Kidney (tissue), 14 donors: ENCODE measurements around the gene POLR1D. TPM values are rescaled to one million over a fixed set of nuclear protein-coding genes. Genes with fewer than 3 reads are reported as not detected.

ENCODE experiments used
- DNase-seq, 5 donors: peaks; one replicate each; pipeline ENCODE4 v3.0.0-alpha.2; 2013 to 2020
- FAIRE-seq: peaks from 2 replicates; lab custom pipeline; 2012; peaks lifted over from hg19 to GRCh38; lab: Jason Lieb, UNC
- H3K27ac ChIP-seq, 2 donors: one replicate each; pipeline ENCODE4 v1.7.0; 2013; ENCODE audit warnings: low read depth in 2 of 2, low read length in 2 of 2, inconsistent platforms in 1 of 2
- H3K27me3 ChIP-seq: one replicate; pipeline ENCODE4 v1.7.1; 2013; ENCODE audit warnings: low read length, inconsistent platforms; ENCODE audit not compliant: control insufficient read depth, insufficient read depth
- H3K36me3 ChIP-seq, 3 donors: one replicate each; pipeline versions ENCODE4 v1.7.0 to v1.7.1; 2013; ENCODE audit warnings: low read length in 3 of 3, control low read depth in 1 of 3, inconsistent platforms in 1 of 3; ENCODE audit not compliant: insufficient read depth in 3 of 3, control insufficient read depth in 2 of 3
- H3K4me1 ChIP-seq, 3 donors: one replicate each; pipeline versions ENCODE4 v1.7.0 to v1.7.1; 2013; ENCODE audit warnings: low read length in 3 of 3, inconsistent platforms in 1 of 3, low read depth in 1 of 3; ENCODE audit not compliant: control insufficient read depth in 2 of 3, insufficient read depth in 2 of 3
- H3K4me3 ChIP-seq, 3 donors: one replicate each; pipeline versions ENCODE4 v1.7.0 to v1.8.1; 2013; ENCODE audit warnings: low read length in 3 of 3, control low read depth in 1 of 3, inconsistent platforms in 1 of 3
- H3K9ac ChIP-seq, 3 donors: one replicate each; pipeline versions ENCODE4 v1.7.0 to v1.7.1; 2013; ENCODE audit warnings: low read length in 3 of 3, control low read depth in 1 of 3, inconsistent platforms in 1 of 3
- H3K9me3 ChIP-seq, 3 donors: one replicate each; pipeline versions ENCODE4 v1.7.0 to v1.7.1; 2013; ENCODE audit warnings: low read length in 3 of 3, control low read depth in 1 of 3, inconsistent platforms in 1 of 3; ENCODE audit not compliant: control insufficient read depth in 2 of 3, insufficient read depth in 1 of 3
- intact Hi-C: fragments of 100-400 bp; cut with DNase I; formaldehyde crosslinking; loops from one replicate; pipeline ENCODE4 v1.11.1; 2022
- polyA plus RNA-seq: library from polyadenylated mRNA; stranded (reverse); fragments of 350-450 nt; fragmentation: Illumina TruSeq; extraction: RNeasy Lipid Tissue Mini Kit (QIAGEN cat#74804); gene quantifications from one replicate; pipeline ENCODE4 v1.2.3, GENCODE V29; 2014; ENCODE audit warnings: low read depth, low replicate concordance; ENCODE audit not compliant: insufficient read depth
- total RNA-seq: library from RNA; stranded (reverse); fragmentation: NEBNext Ultra II Directional; extraction: Animal tissue kit (Norgen Biotek cat#: 25700); gene quantifications from one replicate; pipeline ENCODE4 v1.2.1, GENCODE V29; 2021
- TF ChIP-seq, protein P1 (sequence below): IDR thresholded peaks from 3 replicates; pipeline ENCODE4 v1.5.1; 2012; ENCODE audit warnings: mild to moderate bottlenecking, moderate library complexity, borderline replicate concordance; ENCODE audit not compliant: insufficient read depth; ENCODE audit errors: extremely low read depth
- donor health status: control.
- donor health status: control.
- donor health status: control.
- donor health status: control.
- donor health status: control.
- donor health status: DM: yes; HTN: yes; CAD: no.
- donor health status: Normal renal cell carcinoma (clear cell type).

POLR1D gene
- total and polyA plus RNA-seq, 2 donors from 2014 or later = 72.8 to 124 TPM

DNA sequence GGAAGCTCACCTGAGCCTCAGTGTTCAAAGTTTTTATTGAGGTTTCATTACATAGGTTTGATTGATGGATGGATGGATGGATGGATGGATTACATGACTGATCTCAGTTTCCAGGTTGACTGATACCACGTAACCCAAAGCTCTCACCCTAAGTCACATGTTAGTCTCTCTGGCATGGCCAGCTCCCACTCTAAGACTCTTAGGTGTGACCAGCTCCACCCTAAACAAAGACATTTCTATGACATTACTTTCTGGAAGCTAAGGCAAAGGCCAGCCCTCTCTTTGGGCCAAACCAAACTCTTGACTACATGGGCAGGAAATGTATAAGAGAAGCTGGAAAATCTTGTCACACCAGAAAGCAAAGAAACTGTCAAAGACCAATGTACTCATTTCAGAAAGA is 28.6 kb downstream of the POLR1D start:
- Histone ChIP-seq H3K9ac (no peak overlapping the region), H3K36me3 (peaks cover 9 to 11% (median 10%) of the 10 kb centered on the region in 3 donors), H3K4me3 (no peak overlapping the region), H3K9me3 (peaks cover 2 to 10% (median 2%) of the 10 kb centered on the region in 3 donors), H3K27ac (no peak overlapping the region), H3K27me3 (no peaks in the 10 kb centered on the region), H3K4me1 (no peaks in the 10 kb centered on the region)
- TF ChIP-seq, protein P1, sequence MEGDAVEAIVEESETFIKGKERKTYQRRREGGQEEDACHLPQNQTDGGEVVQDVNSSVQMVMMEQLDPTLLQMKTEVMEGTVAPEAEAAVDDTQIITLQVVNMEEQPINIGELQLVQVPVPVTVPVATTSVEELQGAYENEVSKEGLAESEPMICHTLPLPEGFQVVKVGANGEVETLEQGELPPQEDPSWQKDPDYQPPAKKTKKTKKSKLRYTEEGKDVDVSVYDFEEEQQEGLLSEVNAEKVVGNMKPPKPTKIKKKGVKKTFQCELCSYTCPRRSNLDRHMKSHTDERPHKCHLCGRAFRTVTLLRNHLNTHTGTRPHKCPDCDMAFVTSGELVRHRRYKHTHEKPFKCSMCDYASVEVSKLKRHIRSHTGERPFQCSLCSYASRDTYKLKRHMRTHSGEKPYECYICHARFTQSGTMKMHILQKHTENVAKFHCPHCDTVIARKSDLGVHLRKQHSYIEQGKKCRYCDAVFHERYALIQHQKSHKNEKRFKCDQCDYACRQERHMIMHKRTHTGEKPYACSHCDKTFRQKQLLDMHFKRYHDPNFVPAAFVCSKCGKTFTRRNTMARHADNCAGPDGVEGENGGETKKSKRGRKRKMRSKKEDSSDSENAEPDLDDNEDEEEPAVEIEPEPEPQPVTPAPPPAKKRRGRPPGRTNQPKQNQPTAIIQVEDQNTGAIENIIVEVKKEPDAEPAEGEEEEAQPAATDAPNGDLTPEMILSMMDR = no peak
- FAIRE-seq (no peak), DNase-seq (no peak)
- intact Hi-C loops = no loop called here

DNA sequence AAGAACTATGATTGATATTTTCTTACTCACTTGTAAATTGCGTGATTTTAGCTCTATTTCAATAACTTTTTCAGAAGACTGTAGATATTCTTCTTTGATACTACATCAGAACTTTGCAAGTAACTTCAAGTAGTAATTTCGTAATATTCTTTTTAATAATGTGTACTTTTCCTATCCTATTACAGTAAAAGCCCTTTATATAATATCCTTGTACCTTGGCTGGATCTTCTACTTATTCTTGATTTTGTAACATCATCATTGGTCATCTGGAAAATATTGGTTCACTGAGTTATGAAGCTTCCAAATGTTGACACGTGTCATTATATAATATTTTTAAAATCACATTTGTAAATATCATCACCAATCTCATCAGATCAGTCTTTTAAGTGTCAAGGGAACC is 32.4 kb downstream of the POLR1D start:
- Histone ChIP-seq H3K4me1 (peaks cover 0 to 2% (median 0%) of the 10 kb centered on the region in 3 donors), H3K4me3 (no peak overlapping the region), H3K9me3 (peaks cover 2 to 10% (median 2%) of the 10 kb centered on the region in 3 donors), H3K9ac (no peak overlapping the region), H3K36me3 (peaks cover 9 to 10% (median 9%) of the 10 kb centered on the region in 3 donors), H3K27ac (no peak overlapping the region), H3K27me3 (no peaks in the 10 kb centered on the region)
- intact Hi-C loops = no loop called here
- TF ChIP-seq, protein P1 = no peak
- FAIRE-seq (no peak), DNase-seq (no peak)

DNA sequence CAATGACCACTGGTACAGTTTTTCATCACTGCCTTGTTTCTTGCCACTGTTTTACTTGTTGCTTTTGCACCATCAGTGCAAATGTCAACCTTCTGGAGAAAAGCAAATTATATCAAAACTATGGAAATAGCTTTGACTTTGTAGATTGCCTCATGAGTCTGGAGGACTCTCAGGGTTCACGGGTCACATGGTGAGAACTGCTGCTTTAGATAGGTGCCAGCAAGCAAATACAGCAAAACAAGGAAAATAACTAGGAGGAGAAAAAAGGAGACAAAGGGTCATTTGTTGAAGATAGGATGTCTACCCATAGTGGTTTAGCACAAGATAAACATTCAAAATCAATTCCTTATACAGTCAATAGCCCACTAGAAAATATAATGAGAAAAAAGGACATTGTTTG is 33.1 kb downstream of the POLR1D start:
- DNase-seq (no peak), FAIRE-seq (no peak)
- no peak overlapping the region for H3K4me3 ChIP-seq
- H3K27ac ChIP-seq = no peak overlapping the region
- no peaks in the 10 kb centered on the region for H3K27me3 ChIP-seq
- H3K4me1 ChIP-seq = peaks cover 0 to 8% (median 5%) of the 10 kb centered on the region in 3 donors
- H3K36me3 ChIP-seq = peaks cover 6 to 7% (median 7%) of the 10 kb centered on the region in 3 donors
- no peak overlapping the region for H3K9ac ChIP-seq
- intact Hi-C loops = no loop called here
- H3K9me3 ChIP-seq = peaks cover 2 to 7% (median 2%) of the 10 kb centered on the region in 3 donors
- TF ChIP-seq, protein P1 = no peak

DNA sequence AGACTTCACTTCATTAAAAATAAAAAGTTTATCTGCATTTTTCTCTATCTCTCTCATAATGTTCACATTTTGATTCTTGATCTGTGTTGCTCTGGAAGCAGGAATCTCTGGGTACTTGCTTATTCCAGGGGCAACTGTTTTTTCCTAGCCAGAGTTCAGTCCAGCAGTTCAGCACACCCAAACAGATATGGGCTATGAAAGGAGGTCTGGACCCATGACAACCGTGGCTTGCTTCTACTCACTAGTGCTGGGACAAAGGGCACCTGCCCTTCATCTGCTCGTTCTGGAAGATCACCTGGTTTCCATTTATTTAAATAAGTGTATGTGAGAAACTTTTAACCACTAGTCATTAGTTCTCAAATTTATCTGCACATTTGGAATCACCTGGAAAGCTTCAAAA is 36.0 kb downstream of the POLR1D start:
- intact Hi-C loops = no loop called here
- H3K4me3 ChIP-seq = no peak overlapping the region
- H3K36me3 ChIP-seq = no peaks in the 10 kb centered on the region
- DNase-seq (no peak), FAIRE-seq (no peak)
- no peak overlapping the region for H3K27ac ChIP-seq
- H3K9me3 ChIP-seq = no peaks in the 10 kb centered on the region
- no peaks in the 10 kb centered on the region for H3K27me3 ChIP-seq
- TF ChIP-seq, protein P1 = no peak
- H3K4me1 ChIP-seq = peaks cover 0 to 28% (median 15%) of the 10 kb centered on the region in 3 donors
- no peak overlapping the region for H3K9ac ChIP-seq
